ENCODE measurements around the gene NEGR1. TPM values are rescaled to one million over a fixed set of nuclear protein-coding genes. Genes with fewer than 3 reads are reported as not detected.

Gene NEGR1
- total and polyA plus RNA-seq, 2 experiments from 2014 or later: 0.57 to 0.94 TPM

GRCh38 chr1:72178266-72178665 lies 104.1 kb downstream of the NEGR1 start (continued):
- TF ChIP-seq, protein P1, sequence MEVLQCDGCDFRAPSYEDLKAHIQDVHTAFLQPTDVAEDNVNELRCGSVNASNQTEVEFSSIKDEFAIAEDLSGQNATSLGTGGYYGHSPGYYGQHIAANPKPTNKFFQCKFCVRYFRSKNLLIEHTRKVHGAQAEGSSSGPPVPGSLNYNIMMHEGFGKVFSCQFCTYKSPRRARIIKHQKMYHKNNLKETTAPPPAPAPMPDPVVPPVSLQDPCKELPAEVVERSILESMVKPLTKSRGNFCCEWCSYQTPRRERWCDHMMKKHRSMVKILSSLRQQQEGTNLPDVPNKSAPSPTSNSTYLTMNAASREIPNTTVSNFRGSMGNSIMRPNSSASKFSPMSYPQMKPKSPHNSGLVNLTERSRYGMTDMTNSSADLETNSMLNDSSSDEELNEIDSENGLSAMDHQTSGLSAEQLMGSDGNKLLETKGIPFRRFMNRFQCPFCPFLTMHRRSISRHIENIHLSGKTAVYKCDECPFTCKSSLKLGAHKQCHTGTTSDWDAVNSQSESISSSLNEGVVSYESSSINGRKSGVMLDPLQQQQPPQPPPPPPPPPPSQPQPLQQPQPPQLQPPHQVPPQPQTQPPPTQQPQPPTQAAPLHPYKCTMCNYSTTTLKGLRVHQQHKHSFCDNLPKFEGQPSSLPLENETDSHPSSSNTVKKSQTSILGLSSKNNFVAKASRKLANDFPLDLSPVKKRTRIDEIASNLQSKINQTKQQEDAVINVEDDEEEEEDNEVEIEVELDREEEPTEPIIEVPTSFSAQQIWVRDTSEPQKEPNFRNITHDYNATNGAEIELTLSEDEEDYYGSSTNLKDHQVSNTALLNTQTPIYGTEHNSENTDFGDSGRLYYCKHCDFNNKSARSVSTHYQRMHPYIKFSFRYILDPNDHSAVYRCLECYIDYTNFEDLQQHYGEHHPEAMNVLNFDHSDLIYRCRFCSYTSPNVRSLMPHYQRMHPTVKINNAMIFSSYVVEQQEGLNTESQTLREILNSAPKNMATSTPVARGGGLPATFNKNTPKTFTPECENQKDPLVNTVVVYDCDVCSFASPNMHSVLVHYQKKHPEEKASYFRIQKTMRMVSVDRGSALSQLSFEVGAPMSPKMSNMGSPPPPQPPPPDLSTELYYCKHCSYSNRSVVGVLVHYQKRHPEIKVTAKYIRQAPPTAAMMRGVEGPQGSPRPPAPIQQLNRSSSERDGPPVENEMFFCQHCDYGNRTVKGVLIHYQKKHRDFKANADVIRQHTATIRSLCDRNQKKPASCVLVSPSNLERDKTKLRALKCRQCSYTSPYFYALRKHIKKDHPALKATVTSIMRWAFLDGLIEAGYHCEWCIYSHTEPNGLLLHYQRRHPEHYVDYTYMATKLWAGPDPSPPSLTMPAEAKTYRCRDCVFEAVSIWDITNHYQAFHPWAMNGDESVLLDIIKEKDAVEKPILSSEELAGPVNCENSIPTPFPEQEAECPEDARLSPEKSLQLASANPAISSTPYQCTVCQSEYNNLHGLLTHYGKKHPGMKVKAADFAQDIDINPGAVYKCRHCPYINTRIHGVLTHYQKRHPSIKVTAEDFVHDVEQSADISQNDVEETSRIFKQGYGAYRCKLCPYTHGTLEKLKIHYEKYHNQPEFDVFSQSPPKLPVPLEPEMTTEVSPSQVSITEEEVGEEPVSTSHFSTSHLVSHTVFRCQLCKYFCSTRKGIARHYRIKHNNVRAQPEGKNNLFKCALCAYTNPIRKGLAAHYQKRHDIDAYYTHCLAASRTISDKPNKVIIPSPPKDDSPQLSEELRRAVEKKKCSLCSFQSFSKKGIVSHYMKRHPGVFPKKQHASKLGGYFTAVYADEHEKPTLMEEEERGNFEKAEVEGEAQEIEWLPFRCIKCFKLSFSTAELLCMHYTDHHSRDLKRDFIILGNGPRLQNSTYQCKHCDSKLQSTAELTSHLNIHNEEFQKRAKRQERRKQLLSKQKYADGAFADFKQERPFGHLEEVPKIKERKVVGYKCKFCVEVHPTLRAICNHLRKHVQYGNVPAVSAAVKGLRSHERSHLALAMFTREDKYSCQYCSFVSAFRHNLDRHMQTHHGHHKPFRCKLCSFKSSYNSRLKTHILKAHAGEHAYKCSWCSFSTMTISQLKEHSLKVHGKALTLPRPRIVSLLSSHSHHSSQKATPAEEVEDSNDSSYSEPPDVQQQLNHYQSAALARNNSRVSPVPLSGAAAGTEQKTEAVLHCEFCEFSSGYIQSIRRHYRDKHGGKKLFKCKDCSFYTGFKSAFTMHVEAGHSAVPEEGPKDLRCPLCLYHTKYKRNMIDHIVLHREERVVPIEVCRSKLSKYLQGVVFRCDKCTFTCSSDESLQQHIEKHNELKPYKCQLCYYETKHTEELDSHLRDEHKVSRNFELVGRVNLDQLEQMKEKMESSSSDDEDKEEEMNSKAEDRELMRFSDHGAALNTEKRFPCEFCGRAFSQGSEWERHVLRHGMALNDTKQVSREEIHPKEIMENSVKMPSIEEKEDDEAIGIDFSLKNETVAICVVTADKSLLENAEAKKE (CRISPR knock-in tag; IDR thresholded peaks at IDR 0.05): no peak
- no peak for TF ChIP-seq ZNF331 (CRISPR knock-in tag; IDR thresholded peaks at IDR 0.05; ENCODE audit: low read depth)

GRCh38 chr1:72177711-72178110 lies 104.6 kb downstream of the NEGR1 start:
- no peak for DNase-seq (ENCODE audit: low spot score)
- Mint-ChIP-seq H3K4me3 (no peak overlapping the region), H3K9me3 (no peaks in the 10 kb centered on the region), H3K27me3 (ENCODE audit: insufficient read depth, low read depth, poor library complexity) (no peaks in the 10 kb centered on the region), H3K36me3 (ENCODE audit: low read depth) (no peaks in the 10 kb centered on the region), H3K4me1 (no peaks in the 10 kb centered on the region), H3K27ac (no peak overlapping the region)
- Histone ChIP-seq H3K4me2 (no peak overlapping the region), H2AFZ (no peak overlapping the region), H3K36me3 (ENCODE audit: insufficient read depth) (no peaks in the 10 kb centered on the region), H3K27ac (ENCODE audit: low read depth) (no peak overlapping the region), H3K9me2 (ENCODE audit: insufficient read depth) (no peaks in the 10 kb centered on the region), H3K27me3 (ENCODE audit: insufficient read depth) (no peaks in the 10 kb centered on the region), H3F3A (replicated peaks; ENCODE audit: low read depth) (no peaks in the 10 kb centered on the region), H3K4me1 (ENCODE audit: insufficient read depth) (no peaks in the 10 kb centered on the region), H3K4me3 (no peak overlapping the region), H3K79me2 (replicated peaks; ENCODE audit: insufficient read depth) (no peaks in the 10 kb centered on the region), H4K20me1 (replicated peaks; ENCODE audit: insufficient read depth) (no peaks in the 10 kb centered on the region)
- ATAC-seq: no peak
- TF ChIP-seq, protein P2, sequence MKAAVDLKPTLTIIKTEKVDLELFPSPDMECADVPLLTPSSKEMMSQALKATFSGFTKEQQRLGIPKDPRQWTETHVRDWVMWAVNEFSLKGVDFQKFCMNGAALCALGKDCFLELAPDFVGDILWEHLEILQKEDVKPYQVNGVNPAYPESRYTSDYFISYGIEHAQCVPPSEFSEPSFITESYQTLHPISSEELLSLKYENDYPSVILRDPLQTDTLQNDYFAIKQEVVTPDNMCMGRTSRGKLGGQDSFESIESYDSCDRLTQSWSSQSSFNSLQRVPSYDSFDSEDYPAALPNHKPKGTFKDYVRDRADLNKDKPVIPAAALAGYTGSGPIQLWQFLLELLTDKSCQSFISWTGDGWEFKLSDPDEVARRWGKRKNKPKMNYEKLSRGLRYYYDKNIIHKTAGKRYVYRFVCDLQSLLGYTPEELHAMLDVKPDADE (IDR thresholded peaks at IDR 0.05): no peak
- TF ChIP-seq CREB1 (CRISPR knock-in tag; IDR thresholded peaks at IDR 0.05; ENCODE audit: low read depth): no peak

All from GM23338 (cell line).